Measurements from ENCODE around the gene FASTKD3.
A peak's percentile ranks its signal among the peaks of the same experiment; 100 is the strongest.
"Not testable (repeated sequence)": the region's sequence is repeated elsewhere in the genome, so short reads cannot be mapped to it uniquely, and the experiment has no call there.

Gene FASTKD3

GRCh38 chr5:7868773-7869473, at the start of gene FASTKD3, which contains the start of gene MTRR:
FASTKD3 (minus strand) TSS chr5:7869031; CDS start chr5:7868083, 948 bp downstream.
MTRR (plus strand) TSS chr5:7869148; CDS start chr5:7870795, 1,647 bp downstream.
- peak; percentile 77 to 86 for DNase-seq (ENCODE audit: low read depth in 2 of 2)

DNA sequence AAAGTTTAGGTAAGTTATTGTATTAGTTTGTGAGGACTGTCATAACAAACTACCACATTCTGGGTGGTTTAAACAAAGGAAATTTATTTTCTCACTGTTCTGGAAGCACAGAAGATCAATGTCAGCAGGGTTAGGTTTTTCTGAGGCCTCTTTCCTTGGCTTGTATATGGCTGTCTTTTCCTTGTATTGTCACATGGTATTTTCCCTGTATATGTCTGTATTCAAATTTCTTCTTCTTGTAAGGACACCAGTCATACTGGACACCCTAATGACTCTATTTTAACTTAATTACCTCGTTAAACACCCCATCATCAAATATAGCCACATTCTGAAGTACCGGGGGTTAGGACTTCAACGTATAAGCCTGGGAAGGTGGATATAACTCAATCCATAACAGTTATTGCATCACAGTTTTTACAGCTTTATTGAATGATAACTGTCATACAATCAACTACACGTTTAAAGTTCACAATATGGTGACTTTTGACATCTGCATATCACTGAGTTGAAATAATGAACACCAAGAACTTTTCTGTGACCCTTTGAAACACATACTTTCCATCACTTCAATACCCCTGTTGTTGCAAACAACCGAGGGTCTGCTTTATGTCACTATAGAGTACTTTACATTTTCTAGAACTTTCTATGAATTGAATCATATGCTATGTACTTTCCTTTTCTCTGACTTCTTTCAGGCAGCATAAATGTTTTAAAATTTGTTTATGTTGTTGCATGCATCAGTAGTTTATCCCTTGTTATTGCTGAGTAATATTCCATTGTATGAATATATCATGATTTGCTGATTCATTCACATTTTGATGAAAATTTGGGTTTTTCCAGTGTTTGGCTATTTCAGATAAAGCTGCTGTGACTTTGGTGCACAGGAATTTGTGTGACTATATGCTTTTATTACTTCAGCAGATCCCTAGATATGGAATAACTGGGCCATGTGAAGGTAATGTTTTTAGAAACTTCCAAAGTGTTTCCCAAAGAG, 48.6 kb upstream of the FASTKD3 start:
- DNase-seq (ENCODE audit: low read depth in 2 of 2), result no peak

DNA sequence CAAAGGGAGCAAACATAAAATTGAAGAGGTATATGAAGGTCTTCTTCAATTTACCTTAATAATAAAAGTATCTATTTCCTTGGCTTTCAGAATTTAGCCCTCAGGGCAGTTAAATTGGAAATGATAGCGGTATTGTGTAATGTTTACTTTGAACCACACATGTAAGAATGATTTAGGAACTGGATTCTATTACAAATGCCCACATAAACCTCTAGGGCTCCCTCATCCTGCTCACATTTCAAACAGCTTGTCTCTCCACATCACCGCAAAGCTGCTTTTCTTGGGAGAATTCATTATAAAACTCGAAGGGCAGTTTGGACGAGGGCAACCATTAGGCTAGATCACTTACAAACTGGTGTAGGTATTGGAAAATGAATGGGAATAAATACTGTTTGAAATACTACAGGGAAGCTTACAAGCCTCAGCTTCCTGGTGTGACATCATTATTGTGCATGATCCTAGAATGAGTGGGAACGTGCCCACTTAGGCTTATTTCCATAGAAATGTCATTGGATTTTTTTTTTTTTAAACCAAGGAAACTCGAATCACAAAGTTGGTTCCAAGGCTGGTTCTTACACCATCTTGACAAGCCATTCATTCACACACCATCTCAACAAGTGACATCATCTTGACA, 47.5 kb upstream of the FASTKD3 start:
- no peak for DNase-seq (ENCODE audit: low read depth in 2 of 2)

DNA sequence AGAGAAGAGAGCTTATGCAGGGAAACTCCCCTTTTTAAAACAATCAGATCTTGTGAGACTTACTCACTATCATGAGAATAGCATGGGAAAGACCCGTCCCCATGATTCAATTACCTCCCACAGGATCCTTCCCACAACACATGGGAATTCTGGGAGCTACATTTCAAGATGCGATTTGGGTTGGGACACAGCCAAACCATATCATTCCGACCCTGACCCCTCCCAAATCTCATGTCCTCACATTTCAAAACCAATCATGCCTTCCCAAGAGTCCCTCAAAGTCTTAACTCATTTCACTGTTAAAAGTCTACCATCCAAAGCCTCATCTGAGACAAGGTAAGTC, 42.6 kb upstream of the FASTKD3 start:
- not testable (repeated sequence) for DNase-seq (ENCODE audit: low read depth in 2 of 2)

DNA sequence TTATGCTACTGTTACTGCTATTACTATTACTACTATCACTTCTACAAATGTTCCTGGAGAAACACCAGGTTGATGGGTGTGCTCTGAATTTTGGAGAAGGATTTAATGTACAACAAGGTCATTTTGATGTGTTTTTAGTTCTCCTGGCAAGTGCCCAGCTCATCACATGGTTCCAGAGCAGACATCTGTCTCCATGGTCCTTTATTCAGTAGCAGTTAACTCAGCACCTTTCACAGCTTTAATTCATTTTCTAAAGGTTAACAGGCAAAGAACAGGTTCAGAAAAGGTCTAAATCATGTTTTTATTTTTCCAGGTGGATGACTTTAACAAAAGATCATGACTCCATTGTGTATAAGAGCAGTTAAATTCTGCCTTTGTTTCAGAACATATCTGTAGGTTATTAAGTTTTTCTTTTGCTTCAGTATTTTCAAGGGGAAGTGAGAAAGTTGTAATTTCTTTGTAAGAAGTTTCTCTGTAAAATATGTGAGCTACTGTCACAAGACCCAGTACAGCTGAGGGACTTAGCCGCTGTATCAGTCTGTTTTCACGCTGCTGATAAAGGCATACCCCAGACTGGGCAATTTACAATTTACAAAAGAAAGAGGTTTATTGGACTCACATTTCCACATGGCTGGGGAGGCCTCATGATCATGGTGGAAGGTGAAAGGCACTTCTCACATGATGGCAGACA, 42.1 kb upstream of the FASTKD3 start:
- no peak for DNase-seq (ENCODE audit: low read depth in 2 of 2)

- DNase-seq (ENCODE audit: low read depth in 2 of 2), result no peak
Observed at GRCh38 chr5:7908317-7908716, 39.5 kb upstream of the FASTKD3 start.

DNA sequence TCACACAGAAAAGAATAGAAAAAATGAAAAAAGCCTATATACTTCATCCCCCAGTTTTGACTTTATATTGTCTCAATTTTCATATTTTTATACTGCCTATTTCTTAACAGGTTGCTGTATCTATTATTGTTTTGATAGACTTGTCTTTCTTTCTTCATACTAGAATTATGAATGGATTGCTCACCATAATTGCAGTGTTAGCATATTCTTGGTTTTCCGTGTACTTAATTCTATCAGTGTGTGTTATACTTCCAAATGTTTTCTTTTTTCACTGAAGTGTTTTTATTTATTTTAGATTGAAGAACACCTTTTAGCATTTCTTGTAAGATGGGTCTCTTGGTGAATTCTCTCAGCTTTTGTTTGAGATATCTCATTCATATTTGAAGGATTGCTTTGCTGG, 38.8 kb upstream of the FASTKD3 start:
- DNase-seq (ENCODE audit: low read depth in 2 of 2), result no peak

DNA sequence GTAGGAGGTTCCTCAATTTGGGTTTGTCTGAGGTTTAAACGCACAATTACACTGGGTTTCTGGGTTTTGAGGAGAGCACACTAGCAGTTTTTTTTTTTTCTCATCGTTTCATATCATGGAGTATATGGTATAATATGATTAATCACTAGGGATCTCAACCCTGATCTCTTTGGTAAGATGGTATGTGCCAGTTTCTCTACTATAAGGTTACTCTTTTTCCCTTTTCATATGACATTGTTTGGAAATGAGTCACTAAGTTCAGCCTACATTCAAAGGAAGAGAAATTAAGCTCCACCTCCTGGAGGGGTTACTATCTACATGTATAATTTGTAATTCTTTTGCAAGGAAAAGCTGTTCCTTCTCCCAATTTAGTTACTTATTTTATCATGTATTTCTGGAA, 35.3 kb upstream of the FASTKD3 start:
- no peak for DNase-seq (ENCODE audit: low read depth in 2 of 2)

- no peak for DNase-seq (ENCODE audit: low read depth in 2 of 2)
Observed at GRCh38 chr5:7902666-7903625, 34.1 kb upstream of the FASTKD3 start.

DNA sequence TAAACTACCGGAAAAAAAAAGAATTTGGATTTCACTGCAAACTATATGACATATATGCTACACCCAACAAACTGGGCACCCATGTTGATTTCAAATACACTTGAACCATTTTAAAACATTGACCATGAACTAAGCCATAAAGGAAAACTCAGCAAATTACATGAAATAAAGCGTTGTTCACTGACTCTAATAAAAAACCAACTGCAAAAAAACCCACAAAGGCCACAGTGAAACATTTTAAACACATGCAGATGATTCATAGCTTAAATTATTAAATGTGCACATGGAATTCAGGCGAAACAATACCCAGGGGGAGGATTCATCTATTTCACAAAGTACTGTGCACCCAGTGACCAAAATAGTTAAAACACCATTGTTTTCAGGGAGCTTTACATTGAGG, 33.4 kb upstream of the FASTKD3 start:
- no peak for DNase-seq (ENCODE audit: low read depth in 2 of 2)

GRCh38 chr5:7897014-7897600, 28.3 kb upstream of the FASTKD3 start:
- no peak for DNase-seq (ENCODE audit: low read depth in 2 of 2)

DNA sequence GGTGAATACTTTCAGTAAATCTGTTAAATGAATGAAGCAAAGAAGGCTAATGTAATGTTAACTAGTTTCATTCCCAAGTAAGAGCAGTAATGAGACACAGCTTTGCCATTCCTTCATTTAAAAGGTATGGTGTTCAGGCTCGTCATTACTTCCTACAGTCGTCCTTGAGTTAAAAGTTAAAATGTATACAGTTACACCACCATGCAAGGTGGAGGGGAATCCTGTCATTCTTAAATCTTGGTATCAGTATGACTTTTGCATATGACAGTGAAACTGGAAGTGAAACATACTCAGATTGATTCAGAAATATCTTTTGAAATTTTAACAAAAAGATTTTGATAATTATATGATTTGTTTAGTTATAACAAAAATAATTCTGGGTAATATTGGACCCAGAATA, 26.0 kb upstream of the FASTKD3 start:
- no peak for DNase-seq (ENCODE audit: low read depth in 2 of 2)

DNA sequence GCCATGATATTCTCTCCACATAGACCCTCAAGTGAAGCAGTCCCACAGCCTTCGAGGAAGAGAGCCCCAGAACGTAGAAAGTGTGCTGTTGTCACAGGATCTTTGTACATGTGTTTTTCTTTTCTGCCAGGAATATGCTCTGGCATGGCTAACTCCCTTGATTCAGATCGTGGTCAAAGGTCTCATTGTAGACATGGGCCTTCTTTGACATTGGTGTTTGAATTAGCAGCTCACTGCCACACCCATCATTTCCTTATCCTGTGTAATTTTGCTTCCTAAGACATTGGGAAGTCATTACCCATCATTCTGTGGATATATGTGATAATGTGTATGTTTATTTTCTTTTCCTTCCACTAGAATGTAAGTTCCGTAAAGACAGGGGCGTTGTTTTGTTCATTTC, 25.6 kb upstream of the FASTKD3 start:
- no peak for DNase-seq (ENCODE audit: low read depth in 2 of 2)

DNA sequence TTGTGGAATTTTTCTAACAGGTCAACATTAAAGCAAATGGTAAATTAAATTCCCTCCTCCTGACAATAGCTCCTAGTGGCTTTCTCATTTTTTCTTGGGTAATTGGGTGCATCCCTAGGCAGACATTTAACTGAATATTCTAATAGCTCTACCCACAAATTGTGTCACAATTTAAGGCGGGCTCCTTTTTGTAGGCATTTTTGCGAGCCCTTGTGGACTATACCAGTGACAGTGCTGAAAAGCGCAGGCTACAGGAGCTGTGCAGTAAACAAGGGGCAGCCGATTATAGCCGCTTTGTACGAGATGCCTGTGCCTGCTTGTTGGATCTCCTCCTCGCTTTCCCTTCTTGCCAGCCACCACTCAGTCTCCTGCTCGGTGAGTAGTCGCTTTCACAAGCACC, 20.1 kb upstream of the FASTKD3 start:
- DNase-seq (ENCODE audit: low read depth in 2 of 2), result no peak

DNA sequence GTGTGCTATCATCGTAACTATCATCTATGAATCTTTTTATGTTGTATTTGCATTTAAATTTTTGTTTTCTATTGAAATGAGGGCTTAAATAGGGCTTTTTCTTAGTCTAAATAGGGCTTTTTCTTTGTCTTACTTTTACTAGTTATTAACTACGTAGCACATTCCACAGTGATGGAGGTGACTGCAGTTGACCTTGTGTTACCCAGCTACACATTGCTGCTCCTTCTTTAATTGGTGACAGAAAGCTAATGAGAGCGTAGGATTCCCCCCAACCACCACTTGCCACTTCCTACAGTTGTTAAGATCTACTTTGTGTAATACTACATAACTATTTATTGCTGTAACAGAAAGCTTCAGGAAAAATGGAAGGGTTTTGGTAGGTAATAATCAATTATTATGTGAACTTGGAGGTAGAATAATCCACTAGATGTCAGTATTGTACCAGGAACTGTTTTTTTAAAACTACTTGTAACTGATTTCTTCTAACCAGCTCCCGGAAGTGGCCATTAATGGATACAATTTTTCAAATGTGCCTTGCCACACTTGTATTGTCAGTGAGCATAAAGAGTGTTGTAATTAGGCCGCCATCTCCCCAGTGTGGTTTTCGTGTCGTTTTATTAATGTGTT, 18.1 kb upstream of the FASTKD3 start:
- DNase-seq (ENCODE audit: low read depth in 2 of 2), result no peak

GRCh38 chr5:7884491-7885267, 15.8 kb upstream of the FASTKD3 start:
- no peak for DNase-seq (ENCODE audit: low read depth in 2 of 2)

GRCh38 chr5:7882926-7883325, 14.1 kb upstream of the FASTKD3 start:
- no peak for DNase-seq (ENCODE audit: low read depth in 2 of 2)

GRCh38 chr5:7881816-7882215, 13.0 kb upstream of the FASTKD3 start:
- no peak for DNase-seq (ENCODE audit: low read depth in 2 of 2)

DNA sequence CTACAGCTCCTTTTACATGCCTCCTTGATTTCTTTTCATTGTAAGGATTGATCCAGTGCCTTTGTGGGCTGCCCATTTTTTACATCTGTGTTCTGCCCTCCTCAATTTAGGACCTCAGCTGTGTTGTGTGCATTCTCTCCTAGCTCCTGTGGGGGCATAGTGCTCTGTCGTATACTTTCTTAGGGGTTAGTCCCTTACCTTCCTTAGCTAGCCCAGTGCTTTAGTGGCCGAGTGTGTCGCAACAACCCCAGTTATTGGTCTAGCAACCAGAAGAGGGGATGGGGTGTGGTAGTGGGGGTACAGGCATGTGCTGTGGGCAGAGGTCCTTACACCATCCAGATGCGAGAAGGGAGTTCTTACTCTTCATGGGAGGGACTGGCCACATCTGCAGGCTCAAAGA, 12.3 kb upstream of the FASTKD3 start:
- DNase-seq (ENCODE audit: low read depth in 2 of 2), result no peak
